8988T (cell line): Measurements from ENCODE around the gene LTBP2.
A peak's percentile ranks its signal among the peaks of the same experiment; 100 is the strongest.

Experiments
- DNase-seq: peaks from one replicate; pipeline ENCODE4 v3.0.0; 2011

Gene LTBP2

GRCh38 chr14:74637178-74637550 lies 25.1 kb upstream of the LTBP2 start:
- DNase-seq = no peak

GRCh38 chr14:74636424-74637177 lies 24.6 kb upstream of the LTBP2 start:
- no peak for DNase-seq

- DNase-seq = no peak
Observed at GRCh38 chr14:74635847-74636246, 23.8 kb upstream of the LTBP2 start.

DNA sequence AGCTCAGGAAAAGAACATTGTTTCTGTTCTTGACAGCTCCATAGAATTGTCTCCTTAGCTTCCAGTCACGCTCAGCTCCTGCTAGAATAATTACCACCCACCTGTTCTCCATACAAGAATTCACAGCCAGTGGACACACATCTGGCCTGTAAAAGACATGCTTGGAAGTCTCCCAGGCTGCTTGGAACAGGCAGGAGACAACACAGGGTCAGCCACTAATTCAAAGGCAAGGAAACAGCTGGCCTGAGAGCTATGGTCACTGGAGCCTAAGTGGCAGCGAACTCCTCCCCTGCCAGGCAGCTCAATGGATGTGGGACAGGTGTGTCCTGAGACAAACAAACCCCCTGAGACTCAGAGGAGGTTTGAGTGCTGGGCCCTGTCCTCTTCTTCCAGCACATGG lies 22.9 kb upstream of the LTBP2 start:
- DNase-seq = no peak

DNA sequence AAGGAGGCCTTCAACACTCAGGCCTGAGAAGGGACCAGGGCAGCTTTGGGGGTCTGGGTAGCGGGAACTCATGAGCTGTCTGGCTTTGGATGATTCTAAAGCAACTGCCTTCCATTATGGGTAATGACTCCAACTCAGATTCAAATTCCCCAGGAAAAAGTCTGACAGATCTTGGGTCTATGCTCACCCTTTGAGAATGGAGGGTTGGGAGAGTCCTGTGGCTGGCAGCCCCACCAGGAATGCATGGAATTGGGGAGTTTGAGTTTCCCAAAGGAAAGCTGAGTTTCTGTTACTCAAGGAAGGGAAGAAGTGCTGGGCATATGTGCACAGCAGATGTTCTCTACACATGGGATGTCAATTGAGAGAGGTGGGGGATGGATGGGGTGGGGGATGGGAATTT lies 22.4 kb upstream of the LTBP2 start:
- DNase-seq = no peak

GRCh38 chr14:74630881-74631690 lies 19.0 kb upstream of the LTBP2 start:
- DNase-seq = no peak

DNA sequence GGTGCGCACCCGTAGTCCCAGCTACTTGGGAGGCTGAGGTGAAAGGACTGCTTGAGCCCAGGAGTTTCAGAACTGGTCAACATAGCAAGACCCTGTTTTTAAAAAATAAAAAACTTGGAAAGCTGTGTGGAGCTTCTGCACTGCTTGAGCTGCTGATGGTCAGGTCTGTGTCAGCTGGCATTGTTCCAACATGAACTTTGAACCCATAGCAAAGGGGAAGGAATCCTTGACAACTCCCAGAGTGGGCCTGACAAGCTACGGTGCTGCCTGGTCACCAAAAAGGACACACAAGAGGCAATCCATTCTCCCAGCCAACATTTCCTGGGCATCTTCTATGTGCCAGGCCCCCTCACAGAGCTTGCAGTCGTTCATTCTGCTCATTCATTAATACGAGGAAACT lies 16.4 kb upstream of the LTBP2 start:
- DNase-seq = no peak

- DNase-seq = no peak
Observed at GRCh38 chr14:74627076-74627475, 15.0 kb upstream of the LTBP2 start.

- DNase-seq = no peak
Observed at GRCh38 chr14:74622257-74622656, 10.2 kb upstream of the LTBP2 start.

DNA sequence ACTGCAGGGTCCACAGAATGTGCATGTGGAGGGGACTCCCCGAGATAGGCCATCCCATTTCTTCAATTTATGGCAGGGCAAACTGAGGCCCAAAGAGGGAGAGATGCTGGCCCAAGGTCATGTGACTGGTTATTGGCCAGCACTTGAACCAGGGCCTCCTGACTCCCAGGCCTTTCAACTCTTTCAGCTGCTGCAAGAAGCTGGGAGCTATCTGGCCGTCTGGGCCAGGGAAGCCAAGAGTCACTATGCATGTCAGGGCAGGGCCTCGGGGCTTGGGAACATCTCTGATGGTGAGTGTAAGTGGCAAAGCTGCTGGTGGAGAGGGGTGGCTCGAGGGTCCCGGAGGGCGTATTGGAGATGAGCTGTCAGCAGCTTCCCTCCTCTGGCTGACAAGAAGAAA lies 9.5 kb upstream of the LTBP2 start:
- no peak for DNase-seq

GRCh38 chr14:74620923-74621322 lies 8.9 kb upstream of the LTBP2 start:
- DNase-seq = no peak

DNA sequence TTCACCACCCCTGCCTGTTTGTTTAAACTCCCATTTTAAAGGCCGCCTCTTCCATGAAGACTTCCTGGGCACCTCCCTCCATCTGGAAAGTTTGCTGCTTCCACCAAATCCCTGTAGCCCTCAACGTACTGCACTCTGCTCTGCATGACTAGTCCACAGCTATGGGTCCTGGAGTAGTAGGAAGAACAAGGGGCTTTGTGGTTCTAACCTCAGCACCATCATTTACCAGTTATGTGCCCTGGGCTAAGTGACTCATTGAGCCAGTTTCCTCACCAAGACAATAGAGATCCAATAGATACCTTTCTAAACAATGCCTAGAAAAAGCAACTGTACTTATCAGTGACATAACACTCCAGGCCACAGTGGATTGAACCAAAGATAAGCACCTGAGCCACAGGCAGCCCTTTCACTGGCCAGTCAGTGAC lies 8.5 kb upstream of the LTBP2 start:
- DNase-seq = no peak

DNA sequence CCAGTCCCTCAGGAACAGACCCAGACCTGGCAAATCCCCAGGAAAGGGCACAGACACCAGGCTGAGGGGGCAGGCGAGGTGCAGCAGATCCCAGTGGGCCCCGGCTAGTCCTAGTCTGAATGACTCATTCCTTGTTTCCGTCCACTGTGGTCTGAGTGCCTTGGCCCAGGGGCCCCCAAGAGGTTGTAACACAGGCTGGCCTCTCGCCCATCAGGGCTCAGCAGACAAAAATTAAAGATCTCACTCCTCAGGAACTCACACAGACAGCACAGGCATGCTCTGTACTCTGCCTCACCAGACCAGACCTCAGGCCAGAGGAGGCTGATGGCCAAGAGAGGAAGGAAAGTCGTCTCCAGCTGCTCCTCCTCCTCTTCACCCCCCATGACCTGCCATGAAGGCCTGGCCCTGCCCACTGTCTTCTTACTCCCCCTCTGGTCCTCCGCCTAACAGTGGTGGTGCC lies 7.7 kb upstream of the LTBP2 start:
- DNase-seq = no peak

DNA sequence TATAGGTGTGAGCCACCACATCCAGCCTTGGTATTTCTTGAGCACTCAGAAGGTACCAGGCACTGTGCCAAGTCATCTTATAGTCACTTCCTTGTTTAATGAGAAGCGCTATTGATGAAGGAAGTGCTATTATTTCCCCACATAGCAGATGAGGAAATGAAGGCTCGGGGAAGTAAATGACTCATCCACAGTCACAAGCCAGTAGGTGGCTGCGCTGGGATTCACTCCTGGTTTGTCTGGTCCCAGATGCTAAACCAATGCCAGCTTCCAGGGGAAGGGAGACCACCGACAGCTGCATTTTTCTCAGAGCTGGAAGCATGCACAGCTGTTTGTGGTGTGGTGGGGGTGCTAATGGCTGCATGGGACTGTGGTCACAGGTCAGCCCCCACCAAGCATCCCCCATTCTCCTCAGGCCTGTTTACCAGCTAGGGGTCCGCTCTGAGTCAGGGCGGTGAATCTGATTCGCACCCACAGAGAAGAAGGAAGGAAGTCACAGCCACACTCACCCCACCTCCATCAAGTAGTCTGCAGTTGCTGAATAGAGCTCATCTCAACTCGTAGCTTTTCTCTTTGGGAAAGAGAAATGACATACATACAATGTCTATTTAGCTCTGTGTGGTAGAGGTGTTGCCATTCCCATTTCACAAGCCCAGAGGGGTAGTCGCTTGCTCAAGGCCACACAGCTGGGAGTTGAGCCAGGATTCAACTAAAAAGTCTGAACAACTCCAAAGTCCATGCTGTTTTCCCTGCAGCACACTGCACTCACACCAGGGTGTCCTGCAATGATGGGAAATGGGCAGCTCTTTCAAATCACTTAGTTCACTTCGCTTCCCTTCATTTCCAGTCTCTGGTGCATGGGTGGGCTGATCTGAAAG lies 6.3 kb upstream of the LTBP2 start:
- no peak for DNase-seq

- no peak for DNase-seq
Observed at GRCh38 chr14:74616996-74617700, 5.1 kb upstream of the LTBP2 start.

DNA sequence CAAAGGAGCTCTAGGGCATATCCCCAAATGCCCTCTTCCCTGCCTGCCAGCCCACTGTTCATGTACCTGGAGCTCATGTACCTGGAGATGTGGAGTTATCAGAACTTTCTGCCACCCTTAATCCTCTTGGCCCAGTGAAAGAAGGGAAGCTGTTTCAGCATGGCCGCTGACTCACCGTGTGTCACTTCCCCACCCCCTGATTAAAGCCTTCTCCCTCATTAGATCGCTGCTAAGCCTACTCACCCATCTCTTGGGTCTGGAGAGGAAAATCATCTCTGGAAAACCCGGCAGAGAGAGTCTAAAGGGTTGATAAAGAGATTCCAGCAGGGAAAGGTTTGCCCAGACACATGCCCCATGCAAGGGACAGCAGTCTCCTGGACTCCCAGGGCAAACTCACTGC lies 4.5 kb upstream of the LTBP2 start:
- no peak for DNase-seq

DNA sequence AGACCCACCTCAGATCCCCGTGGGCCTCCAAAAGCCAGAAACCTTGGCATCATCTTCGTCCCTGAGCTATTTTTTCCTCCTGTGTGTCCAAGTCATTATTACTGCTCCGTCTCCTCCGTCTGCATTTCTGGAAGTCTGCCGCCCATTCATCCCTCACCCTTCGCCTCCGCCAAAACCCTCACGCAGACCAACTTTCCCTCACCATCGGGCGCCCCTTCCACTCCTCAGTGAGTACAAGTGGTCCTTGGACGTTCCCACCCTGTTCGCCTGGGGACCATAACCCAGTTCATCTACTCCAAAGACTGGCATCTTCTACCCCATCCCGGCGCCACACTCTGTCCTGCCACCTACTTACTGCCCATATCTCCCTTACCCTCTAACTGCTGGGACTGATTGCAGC lies 3.7 kb upstream of the LTBP2 start:
- no peak for DNase-seq

GRCh38 chr14:74614508-74615495 lies 2.8 kb upstream of the LTBP2 start:
- no peak for DNase-seq

DNA sequence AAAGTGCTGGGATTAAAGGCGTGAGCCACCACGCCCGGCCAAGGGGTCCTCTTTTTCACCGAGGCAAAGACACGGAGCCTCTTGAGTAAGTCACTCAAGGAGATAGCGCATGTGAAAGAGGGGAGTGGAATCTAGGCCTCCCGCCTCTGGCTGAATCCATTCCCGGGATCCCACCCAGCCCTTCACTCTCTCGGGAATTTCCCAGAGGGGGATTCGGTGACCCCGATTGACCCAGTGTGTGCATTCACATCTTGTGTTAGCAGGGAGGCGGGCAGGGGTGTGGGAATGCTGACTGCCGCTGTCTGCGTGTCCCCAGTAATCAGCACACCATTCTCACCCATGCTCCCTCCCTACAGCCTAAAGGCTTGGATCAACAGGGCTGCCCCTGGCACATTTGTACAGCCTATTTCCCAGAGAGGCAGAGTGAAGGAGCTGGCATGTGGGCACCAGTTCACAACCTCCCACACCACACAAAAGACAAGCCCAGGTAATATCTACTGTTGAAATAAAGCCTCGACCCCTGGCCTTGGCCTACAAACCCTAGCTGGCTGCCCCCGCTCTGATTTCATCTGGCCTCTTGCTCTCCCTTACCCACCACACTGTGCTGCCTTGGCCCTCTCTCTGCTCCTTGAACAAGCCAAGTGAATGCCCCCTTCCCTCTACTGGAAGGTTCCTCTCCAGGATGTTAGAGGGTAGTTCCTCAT lies 1.3 kb upstream of the LTBP2 start:
- DNase-seq = no peak

- DNase-seq = peak; percentile 83
Observed at GRCh38 chr14:74612350-74613021, 449 bp upstream of the LTBP2 start.
